Sigmoid colon (tissue), 4 donors: ENCODE measurements around the gene BPIFA2.

ENCODE experiments used
- CTCF ChIP-seq, 4 experiments: fragments of 450-650 bp in 3 of 4; fragments of 200-600 bp in 1 of 4; IDR thresholded peaks; one replicate each; pipeline ENCODE4 v1.5.1; 2016 to 2019; ENCODE audit warnings: antibody characterized with exemption in 4 of 4, mild to moderate bottlenecking in 3 of 4, moderate library complexity in 2 of 4
- EP300 ChIP-seq, 4 donors: sonication (generic); formaldehyde crosslinking; IDR thresholded peaks; one replicate each; pipeline ENCODE4 v1.6.1; 2017; ENCODE audit warnings: antibody characterized with exemption in 4 of 4
- POLR2A ChIP-seq, 2 donors: fragments of 450-650 bp; IDR thresholded peaks; one replicate each; pipeline ENCODE4 v1.6.1; 2016; ENCODE audit warnings: antibody characterized with exemption in 2 of 2, mild to moderate bottlenecking in 2 of 2, moderate library complexity in 2 of 2

GRCh38 chr20:33199026-33199425, 31.1 kb downstream of the BPIFA2 start:
- no peak for TF ChIP-seq POLR2A (IDR thresholded peaks at IDR 0.05)
- TF ChIP-seq CTCF (IDR thresholded peaks at IDR 0.05): no peak
- no peak for TF ChIP-seq EP300 (IDR thresholded peaks at IDR 0.05)
